SK-N-SH (cell line): Measurements from ENCODE around the gene ABCC4.

Experiments
- ELF1 ChIP-seq: IDR thresholded peaks from 2 replicates; pipeline ENCODE4 v1.4.0; 2012
- GABPA ChIP-seq: IDR thresholded peaks from 2 replicates; pipeline ENCODE4 v1.4.0; 2012; ENCODE audit warnings: low read depth, mild to moderate bottlenecking
- MXI1 ChIP-seq: IDR thresholded peaks from 2 replicates; pipeline ENCODE4 v1.6.1; 2012; ENCODE audit warnings: mild to moderate bottlenecking, low read depth, low read length, improper control_type of control experiment
- NRF1 ChIP-seq: IDR thresholded peaks from 2 replicates; pipeline ENCODE4 v1.6.1; 2012; ENCODE audit warnings: low read depth, mild to moderate bottlenecking, low read length
- POLR2AphosphoS5 ChIP-seq: IDR thresholded peaks from 2 replicates; pipeline ENCODE4 v1.6.1; 2012; ENCODE audit warnings: low read depth, low read length
- RFX5 ChIP-seq: IDR thresholded peaks from 2 replicates; pipeline ENCODE4 v1.6.1; 2012; ENCODE audit warnings: mild to moderate bottlenecking, improper control_type of control experiment, low read length
- TEAD4 ChIP-seq: IDR thresholded peaks from 2 replicates; pipeline ENCODE4 v1.4.0; 2012; ENCODE audit warnings: mild to moderate bottlenecking, borderline replicate concordance; ENCODE audit not compliant: insufficient read depth
- YY1 ChIP-seq: IDR thresholded peaks from 2 replicates; pipeline ENCODE4 v1.4.0; 2012; ENCODE audit warnings: low read depth, mild to moderate bottlenecking
- TF ChIP-seq, protein P1 (sequence below): fragments of 200-600 bp; sonication (generic); IDR thresholded peaks from 2 replicates; pipeline ENCODE4 v1.6.1; 2017; ENCODE audit warnings: antibody characterized with exemption, mild to moderate bottlenecking, moderate library complexity
- TF ChIP-seq, protein P2 (sequence below): IDR thresholded peaks from 2 replicates; pipeline ENCODE4 v1.6.1; 2012; ENCODE audit warnings: mild to moderate bottlenecking, low read depth, low read length, moderate library complexity
- TF ChIP-seq, protein P3 (sequence below): IDR thresholded peaks from 2 replicates; pipeline ENCODE4 v1.4.0; 2012; ENCODE audit warnings: low read depth, borderline replicate concordance
- TF ChIP-seq, protein P4 (sequence below): IDR thresholded peaks from 2 replicates; pipeline ENCODE4 v1.4.0; 2012; ENCODE audit warnings: low read depth

DNA sequence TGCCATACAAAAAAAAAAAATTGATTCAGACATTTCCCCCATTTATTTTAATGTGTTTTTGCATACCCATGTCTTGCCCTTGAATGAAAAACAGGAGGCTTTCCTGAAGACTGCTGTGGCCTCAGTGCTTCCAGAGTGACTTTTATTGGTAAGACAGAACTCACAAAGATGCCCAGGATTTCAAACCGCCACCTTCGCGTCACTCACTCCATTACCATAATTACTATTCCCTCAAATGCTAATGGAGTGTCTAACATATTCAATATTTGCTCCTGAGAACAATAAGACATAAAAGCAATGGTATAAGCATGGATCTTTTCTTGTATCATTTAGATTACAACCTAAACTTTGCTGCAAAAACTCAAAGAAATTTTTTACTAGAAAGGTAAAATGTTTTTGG is 306.7 kb downstream of the ABCC4 start:
- TF ChIP-seq, protein P1, sequence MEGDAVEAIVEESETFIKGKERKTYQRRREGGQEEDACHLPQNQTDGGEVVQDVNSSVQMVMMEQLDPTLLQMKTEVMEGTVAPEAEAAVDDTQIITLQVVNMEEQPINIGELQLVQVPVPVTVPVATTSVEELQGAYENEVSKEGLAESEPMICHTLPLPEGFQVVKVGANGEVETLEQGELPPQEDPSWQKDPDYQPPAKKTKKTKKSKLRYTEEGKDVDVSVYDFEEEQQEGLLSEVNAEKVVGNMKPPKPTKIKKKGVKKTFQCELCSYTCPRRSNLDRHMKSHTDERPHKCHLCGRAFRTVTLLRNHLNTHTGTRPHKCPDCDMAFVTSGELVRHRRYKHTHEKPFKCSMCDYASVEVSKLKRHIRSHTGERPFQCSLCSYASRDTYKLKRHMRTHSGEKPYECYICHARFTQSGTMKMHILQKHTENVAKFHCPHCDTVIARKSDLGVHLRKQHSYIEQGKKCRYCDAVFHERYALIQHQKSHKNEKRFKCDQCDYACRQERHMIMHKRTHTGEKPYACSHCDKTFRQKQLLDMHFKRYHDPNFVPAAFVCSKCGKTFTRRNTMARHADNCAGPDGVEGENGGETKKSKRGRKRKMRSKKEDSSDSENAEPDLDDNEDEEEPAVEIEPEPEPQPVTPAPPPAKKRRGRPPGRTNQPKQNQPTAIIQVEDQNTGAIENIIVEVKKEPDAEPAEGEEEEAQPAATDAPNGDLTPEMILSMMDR = no peak
- TF ChIP-seq, protein P2, sequence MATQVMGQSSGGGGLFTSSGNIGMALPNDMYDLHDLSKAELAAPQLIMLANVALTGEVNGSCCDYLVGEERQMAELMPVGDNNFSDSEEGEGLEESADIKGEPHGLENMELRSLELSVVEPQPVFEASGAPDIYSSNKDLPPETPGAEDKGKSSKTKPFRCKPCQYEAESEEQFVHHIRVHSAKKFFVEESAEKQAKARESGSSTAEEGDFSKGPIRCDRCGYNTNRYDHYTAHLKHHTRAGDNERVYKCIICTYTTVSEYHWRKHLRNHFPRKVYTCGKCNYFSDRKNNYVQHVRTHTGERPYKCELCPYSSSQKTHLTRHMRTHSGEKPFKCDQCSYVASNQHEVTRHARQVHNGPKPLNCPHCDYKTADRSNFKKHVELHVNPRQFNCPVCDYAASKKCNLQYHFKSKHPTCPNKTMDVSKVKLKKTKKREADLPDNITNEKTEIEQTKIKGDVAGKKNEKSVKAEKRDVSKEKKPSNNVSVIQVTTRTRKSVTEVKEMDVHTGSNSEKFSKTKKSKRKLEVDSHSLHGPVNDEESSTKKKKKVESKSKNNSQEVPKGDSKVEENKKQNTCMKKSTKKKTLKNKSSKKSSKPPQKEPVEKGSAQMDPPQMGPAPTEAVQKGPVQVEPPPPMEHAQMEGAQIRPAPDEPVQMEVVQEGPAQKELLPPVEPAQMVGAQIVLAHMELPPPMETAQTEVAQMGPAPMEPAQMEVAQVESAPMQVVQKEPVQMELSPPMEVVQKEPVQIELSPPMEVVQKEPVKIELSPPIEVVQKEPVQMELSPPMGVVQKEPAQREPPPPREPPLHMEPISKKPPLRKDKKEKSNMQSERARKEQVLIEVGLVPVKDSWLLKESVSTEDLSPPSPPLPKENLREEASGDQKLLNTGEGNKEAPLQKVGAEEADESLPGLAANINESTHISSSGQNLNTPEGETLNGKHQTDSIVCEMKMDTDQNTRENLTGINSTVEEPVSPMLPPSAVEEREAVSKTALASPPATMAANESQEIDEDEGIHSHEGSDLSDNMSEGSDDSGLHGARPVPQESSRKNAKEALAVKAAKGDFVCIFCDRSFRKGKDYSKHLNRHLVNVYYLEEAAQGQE = no peak
- no peak for TF ChIP-seq RFX5
- no peak for TF ChIP-seq MXI1
- no peak for TF ChIP-seq POLR2AphosphoS5
- TF ChIP-seq NRF1 = no peak
- no peak for TF ChIP-seq ELF1
- no peak for TF ChIP-seq TEAD4
- TF ChIP-seq, protein P3, sequence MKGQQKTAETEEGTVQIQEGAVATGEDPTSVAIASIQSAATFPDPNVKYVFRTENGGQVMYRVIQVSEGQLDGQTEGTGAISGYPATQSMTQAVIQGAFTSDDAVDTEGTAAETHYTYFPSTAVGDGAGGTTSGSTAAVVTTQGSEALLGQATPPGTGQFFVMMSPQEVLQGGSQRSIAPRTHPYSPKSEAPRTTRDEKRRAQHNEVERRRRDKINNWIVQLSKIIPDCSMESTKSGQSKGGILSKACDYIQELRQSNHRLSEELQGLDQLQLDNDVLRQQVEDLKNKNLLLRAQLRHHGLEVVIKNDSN = no peak
- TF ChIP-seq YY1 = no peak
- TF ChIP-seq, protein P4, sequence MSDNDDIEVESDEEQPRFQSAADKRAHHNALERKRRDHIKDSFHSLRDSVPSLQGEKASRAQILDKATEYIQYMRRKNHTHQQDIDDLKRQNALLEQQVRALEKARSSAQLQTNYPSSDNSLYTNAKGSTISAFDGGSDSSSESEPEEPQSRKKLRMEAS = no peak
- TF ChIP-seq GABPA = no peak
